Gastroesophageal sphincter (tissue), 3 donors: ENCODE measurements around the gene TMEM238.

Experiments used
- CTCF ChIP-seq, 4 experiments: fragments of 200-600 bp in 2 of 4; fragments of 450-650 bp in 2 of 4; sonication (generic) in 1 of 4; IDR thresholded peaks; one replicate each; pipeline ENCODE4 v1.5.1; 2017 to 2019; ENCODE audit warnings: antibody characterized with exemption in 4 of 4, mild to moderate bottlenecking in 2 of 4, moderate library complexity in 2 of 4
- POLR2AphosphoS5 ChIP-seq: sonication (generic); formaldehyde crosslinking; IDR thresholded peaks from one replicate; pipeline ENCODE4 v1.6.1; 2017; ENCODE audit warnings: antibody characterized with exemption

DNA sequence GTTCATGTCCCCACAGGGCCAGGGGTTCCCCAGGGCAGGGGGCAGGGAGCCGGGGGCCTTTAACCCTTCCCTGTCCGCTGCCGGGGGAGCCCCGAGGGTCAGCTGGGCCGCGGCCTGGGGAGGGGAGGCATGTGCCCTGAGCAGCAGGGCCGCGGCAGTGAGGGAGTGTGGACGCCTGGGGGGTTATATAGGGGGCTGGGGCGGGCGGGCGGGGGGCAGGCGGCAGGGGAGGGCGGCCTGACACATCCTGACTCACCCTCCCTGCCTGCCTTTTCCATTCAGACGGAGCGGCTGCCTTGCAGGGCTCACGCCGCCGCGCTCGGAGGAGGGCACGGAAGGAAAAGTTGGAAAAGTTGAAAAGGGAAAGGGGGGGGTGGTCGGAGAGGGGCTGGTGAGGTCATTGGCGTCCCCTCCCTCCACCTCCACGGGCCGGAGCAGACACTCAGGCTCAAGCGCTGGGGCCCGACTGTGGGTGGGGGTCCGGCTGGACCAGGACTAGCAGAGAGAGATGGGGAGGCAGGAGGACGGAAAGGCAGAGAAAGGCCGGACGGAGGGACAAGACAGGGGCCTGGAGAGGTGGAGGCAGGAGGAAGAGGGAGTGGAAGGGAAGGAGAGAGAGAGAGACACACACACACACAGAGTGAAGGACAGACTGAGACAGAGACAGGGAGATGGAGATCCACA, 13.6 kb downstream of the TMEM238 start, which contains the start of gene IL11:
- TF ChIP-seq CTCF (IDR thresholded peaks at IDR 0.05) (no peak), POLR2AphosphoS5 (no peak)
